Ishikawa (cell line): ENCODE results near the gene TRABD2A.

Experiments used
- EP300 ChIP-seq: IDR thresholded peaks from 2 replicates; pipeline ENCODE4 v1.6.1; 2012; ENCODE audit warnings: borderline replicate concordance
- FOXM1 ChIP-seq: IDR thresholded peaks from 2 replicates; pipeline ENCODE4 v1.6.1; 2012; ENCODE audit warnings: low read depth, borderline replicate concordance
- NFIC ChIP-seq: IDR thresholded peaks from 2 replicates; pipeline ENCODE4 v1.6.1; 2012
- USF1 ChIP-seq: IDR thresholded peaks from 2 replicates; pipeline ENCODE4 v1.6.1; 2012
- YY1 ChIP-seq: IDR thresholded peaks from 2 replicates; pipeline ENCODE4 v1.6.1; 2012; ENCODE audit warnings: low read depth

GRCh38 chr2:84782717-84783442, 98.0 kb downstream of the TRABD2A start:
- TF ChIP-seq YY1 (no peak), NFIC (no peak), EP300 (no peak), USF1 (no peak), FOXM1 (no peak)
